GM18517 (cell line): ENCODE results near the gene PARP12.
"Not testable (repeated sequence)": the region's sequence is repeated elsewhere in the genome, so short reads cannot be mapped to it uniquely, and the experiment has no call there.

Experiments
- ATAC-seq: cut with Tn5 transposase; IDR thresholded peaks from one replicate; pipeline ENCODE4 v1.9.1; 2021; ENCODE audit warnings: mild to moderate bottlenecking, moderate library complexity; ENCODE audit not compliant: unreplicated experiment

The PARP12 gene

GRCh38 chr7:140062528-140063299, at the start of gene PARP12:
Gene PARP12 (minus strand): TSS chr7:140062951. CDS start chr7:140062847, 104 bp downstream.
- peak; percentile 83 for ATAC-seq

GRCh38 chr7:140108777-140109176, 46.0 kb upstream of the PARP12 start:
- ATAC-seq = not testable (repeated sequence)

GRCh38 chr7:140096459-140096858, 33.7 kb upstream of the PARP12 start:
- ATAC-seq = no peak

GRCh38 chr7:140093375-140093774, 30.6 kb upstream of the PARP12 start:
- ATAC-seq = no peak

GRCh38 chr7:140085447-140085846, 22.7 kb upstream of the PARP12 start:
- no peak for ATAC-seq

- ATAC-seq = no peak
Measured at GRCh38 chr7:140084972-140085371, 22.2 kb upstream of the PARP12 start.

- no peak for ATAC-seq
Measured at GRCh38 chr7:140084142-140084655, 21.4 kb upstream of the PARP12 start.

- ATAC-seq = no peak
Measured at GRCh38 chr7:140082770-140083169, 20.0 kb upstream of the PARP12 start.

- no peak for ATAC-seq
Measured at GRCh38 chr7:140081774-140082425, 19.1 kb upstream of the PARP12 start.

- ATAC-seq = no peak
Measured at GRCh38 chr7:140080919-140081318, 18.2 kb upstream of the PARP12 start.

GRCh38 chr7:140079121-140079536, 16.4 kb upstream of the PARP12 start:
- ATAC-seq = no peak

- ATAC-seq = no peak
Measured at GRCh38 chr7:140078392-140078791, 15.6 kb upstream of the PARP12 start.

- no peak for ATAC-seq
Measured at GRCh38 chr7:140074780-140075179, 12.0 kb upstream of the PARP12 start.

GRCh38 chr7:140070546-140070945, 7.8 kb upstream of the PARP12 start:
- ATAC-seq = no peak

- no peak for ATAC-seq
Measured at GRCh38 chr7:140069298-140069949, 6.7 kb upstream of the PARP12 start.

GRCh38 chr7:140068033-140068432, 5.3 kb upstream of the PARP12 start:
- no peak for ATAC-seq

GRCh38 chr7:140067052-140067451, 4.3 kb upstream of the PARP12 start:
- ATAC-seq = no peak

GRCh38 chr7:140062118-140062527, 628 bp downstream of the PARP12 start:
- ATAC-seq = peak; percentile 17

- no peak for ATAC-seq
Measured at GRCh38 chr7:140061607-140061930, 1.2 kb downstream of the PARP12 start.

GRCh38 chr7:140060788-140061606, 1.8 kb downstream of the PARP12 start:
- no peak for ATAC-seq

- ATAC-seq = no peak
Measured at GRCh38 chr7:140060243-140060630, 2.5 kb downstream of the PARP12 start.
